NCI-H345 treated with DMSO at 0.1 percent for 48 hours (cell line): ENCODE measurements around the gene SAMD11.
A peak's percentile ranks its signal among the peaks of the same experiment; 100 is the strongest.

Experiments
- DNase-seq: peaks from one replicate; lab custom pipeline; 2025; ENCODE audit not compliant: unreplicated experiment; lab: John Stamatoyannopoulos, UW

SAMD11 gene

DNA sequence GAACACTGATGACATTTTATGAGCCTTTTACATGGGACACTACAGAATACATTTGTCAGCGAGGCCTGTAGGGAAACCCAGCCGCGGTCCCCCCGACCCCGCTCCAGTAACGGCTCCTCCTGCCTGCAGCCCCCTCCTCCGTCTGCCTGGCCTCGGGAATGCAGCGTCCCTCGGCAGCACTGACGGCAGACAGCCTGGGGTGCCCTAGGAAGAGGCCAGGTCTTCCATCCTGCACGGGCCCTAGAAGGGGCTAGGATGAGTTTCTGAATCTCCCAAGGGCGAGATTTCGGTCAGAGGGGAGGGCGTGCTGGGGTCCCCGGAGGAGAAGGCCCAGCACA lies 8.4 kb downstream of the SAMD11 start:
- DNase-seq, result no peak

DNA sequence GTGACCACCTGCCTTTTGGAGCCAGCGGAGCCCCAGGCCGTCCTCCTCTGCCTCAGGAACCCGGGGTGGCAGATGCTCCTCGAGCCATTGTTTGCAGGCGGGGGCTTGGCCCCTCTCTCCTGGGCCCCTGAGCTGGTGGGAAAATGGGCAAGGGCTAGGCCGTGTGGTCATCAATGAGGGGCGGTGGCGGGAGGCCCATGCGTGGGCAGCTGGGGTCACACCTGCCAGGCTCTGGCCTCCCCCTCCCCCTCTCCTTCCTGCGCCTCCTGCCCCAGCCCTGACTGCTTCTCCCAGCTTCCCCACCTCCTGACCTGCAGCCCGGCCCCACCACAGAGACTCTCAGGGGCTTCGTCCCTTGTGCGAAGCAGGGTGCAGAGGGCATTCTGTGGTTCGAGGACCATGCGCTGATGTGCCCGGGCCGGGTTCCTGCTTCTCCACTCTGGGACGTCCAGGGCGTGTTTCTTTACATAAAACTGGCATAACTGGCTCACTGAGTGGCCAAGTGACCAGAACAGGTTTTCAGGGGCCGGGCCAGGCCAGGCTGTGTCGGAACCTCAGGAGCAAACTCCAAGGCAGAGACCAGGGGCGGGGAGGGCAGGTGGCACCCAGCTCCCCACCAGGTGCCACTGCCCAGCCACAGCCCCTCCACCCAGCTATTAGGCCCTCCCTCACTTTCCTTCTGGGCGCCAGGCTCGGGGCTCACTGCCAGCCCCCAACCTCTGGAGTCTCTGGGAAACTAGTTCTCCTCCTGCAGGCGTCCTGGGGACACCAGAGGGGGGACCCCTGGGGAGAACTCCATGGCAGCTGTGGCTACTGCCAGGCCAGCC lies 9.3 kb downstream of the SAMD11 start:
- no peak for DNase-seq

GRCh38 chr1:933603-933940 lies 9.8 kb downstream of the SAMD11 start:
- DNase-seq, result no peak

GRCh38 chr1:934991-935750 lies 11.4 kb downstream of the SAMD11 start:
- DNase-seq, result no peak

DNA sequence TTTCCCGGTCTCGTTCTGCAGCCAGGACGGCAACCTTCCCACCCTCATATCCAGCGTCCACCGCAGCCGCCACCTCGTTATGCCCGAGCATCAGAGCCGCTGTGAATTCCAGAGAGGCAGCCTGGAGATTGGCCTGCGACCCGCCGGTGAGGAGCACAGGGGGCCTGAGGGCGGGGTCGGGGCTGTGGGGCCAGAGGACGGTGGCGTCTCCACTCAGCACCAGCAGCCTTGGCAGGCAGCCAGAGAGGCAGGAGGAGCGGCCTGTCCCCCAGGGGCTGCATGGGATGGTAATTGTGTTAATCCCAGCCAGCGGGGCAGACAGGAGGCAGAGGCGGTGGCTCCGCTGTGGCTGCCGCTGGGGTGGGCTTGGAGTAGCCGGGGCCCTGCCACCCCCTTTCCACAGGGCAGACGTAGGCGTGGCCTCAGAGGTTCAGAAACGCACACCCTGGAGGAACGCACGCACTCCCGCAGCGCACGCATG lies 12.1 kb downstream of the SAMD11 start:
- peak; percentile 57 for DNase-seq

DNA sequence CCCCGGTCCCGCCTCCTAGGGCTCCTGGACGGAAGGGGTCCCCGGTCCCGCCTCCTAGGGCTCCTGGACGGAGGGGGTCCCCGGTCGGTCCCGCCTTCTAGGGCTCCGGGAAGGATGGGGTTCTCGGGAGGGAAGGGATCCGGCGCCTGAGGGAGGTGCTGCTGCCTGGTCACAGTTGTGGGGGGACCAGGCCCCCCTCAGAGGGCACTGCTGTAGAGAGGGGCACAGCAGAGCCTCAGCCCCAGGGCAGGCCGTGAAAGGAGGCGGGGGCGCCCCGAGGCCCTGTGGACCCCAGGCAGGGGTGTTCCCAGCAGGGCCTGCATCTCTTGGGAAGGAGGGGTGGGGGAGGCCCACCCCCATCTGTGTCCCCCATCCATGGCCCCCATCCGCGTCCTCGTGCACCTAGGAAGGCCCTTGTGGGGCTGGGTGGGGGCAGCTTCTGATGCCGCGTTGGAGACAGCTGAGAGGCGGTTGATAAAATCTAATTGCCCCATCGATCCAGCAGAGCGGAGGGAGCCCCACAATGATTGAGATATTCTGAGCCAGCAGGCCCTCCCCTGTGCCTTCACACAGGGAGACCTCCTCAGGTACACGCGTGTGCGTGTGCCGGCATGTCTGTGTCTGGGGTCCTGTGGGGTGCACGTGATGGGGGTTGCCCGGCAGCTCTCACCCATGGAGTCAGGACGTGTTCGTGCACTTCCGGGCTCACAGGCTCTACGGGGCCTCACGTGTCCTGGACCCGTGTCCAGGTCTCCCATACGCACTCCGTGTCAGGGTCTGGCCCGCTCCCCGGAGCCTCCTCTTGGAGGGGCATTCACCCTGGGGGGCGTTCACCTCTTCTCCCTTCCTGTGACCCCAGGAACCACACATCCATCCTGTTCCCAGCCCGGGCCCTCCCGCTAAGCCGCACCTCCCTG lies 12.9 kb downstream of the SAMD11 start:
- no peak for DNase-seq

DNA sequence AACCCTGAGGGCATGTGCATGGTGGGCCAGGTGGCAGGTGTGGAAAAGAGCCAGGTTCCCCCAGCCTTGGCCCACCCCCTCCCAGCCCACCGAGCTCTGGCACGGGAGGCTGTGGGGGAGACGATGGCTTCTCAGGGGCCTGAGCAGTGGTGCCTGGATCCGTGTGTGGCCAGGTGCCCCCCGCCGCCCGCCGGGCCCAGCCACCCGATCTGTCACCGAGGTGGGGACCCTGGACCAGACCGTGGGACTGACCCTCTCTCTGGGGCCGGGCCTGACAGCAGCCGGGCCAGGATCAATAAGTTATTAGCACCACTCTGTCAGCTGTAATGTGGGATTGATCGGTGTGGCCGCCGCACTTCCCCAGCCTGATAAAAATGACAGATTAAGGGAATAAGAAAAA lies 13.8 kb downstream of the SAMD11 start:
- DNase-seq, result no peak

GRCh38 chr1:938088-938683 lies 14.5 kb downstream of the SAMD11 start:
- no peak for DNase-seq

DNA sequence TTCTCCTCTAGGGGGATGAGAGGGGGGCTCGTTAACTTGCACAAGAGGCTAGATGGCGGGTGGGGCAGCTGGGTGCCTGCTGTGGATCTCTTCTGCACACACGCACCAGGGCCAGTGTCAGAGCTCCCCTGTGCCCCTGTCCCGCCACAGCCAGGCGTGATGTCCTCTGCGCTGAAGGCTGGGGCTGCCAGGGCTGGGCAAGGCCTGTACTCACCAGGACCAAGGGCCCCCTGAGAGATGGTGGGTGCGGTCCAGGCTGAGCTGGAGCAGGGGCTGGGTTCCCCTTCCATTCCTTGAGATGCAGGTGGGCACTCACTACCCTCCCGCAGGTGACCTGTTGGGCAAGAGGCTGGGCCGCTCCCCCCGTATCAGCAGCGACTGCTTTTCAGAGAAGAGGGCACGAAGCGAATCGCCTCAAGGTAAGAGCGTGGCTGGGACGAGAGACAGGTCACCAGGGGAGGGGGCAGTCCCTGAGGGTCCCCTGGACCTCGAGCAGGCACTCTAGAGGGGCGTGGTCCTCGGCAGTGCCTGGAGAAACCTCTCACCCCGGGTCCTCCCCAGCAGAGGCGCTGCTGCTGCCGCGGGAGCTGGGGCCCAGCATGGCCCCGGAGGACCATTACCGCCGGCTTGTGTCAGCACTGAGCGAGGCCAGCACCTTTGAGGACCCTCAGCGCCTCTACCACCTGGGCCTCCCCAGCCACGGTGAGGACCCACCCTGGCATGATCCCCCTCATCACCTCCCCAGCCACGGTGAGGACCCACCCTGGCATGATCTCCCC lies 15.2 kb downstream of the SAMD11 start:
- no peak for DNase-seq

- DNase-seq, result no peak
These were observed 15.9 kb downstream of the SAMD11 start for GRCh38 chr1:939511-940106.

- DNase-seq, result no peak
These were observed 16.6 kb downstream of the SAMD11 start for GRCh38 chr1:940107-941014.

GRCh38 chr1:941015-941587 lies 17.4 kb downstream of the SAMD11 start:
- no peak for DNase-seq

- no peak for DNase-seq
These were observed 18.1 kb downstream of the SAMD11 start for GRCh38 chr1:941588-942383.

- no peak for DNase-seq
These were observed 18.7 kb downstream of the SAMD11 start for GRCh38 chr1:942411-942821.

DNA sequence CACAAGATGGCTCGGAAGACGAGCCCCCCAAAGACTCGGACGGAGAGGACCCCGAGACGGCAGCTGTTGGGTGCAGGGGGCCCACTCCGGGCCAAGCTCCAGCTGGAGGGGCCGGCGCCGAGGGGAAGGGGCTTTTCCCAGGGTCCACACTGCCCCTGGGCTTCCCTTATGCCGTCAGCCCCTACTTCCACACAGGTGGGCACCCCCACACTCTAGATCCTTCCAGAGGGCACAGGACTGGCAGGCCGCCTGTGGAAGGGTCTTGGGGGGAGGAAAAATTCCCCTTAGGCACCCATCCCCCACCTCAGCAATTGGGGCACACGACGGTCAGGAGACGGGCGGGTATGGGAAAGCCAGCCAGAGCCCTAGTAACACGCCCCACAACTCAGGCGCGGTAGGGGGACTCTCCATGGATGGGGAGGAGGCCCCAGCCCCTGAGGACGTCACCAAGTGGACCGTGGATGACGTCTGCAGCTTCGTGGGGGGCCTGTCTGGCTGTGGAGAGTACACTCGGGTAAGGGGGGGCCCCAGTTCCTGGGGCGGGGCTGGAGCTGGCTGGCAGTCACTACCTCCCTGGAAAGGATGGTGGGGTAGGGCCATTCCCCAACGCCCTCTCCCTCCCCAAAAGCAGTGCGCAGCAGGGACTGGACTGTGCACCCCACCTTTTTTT lies 19.3 kb downstream of the SAMD11 start:
- no peak for DNase-seq

DNA sequence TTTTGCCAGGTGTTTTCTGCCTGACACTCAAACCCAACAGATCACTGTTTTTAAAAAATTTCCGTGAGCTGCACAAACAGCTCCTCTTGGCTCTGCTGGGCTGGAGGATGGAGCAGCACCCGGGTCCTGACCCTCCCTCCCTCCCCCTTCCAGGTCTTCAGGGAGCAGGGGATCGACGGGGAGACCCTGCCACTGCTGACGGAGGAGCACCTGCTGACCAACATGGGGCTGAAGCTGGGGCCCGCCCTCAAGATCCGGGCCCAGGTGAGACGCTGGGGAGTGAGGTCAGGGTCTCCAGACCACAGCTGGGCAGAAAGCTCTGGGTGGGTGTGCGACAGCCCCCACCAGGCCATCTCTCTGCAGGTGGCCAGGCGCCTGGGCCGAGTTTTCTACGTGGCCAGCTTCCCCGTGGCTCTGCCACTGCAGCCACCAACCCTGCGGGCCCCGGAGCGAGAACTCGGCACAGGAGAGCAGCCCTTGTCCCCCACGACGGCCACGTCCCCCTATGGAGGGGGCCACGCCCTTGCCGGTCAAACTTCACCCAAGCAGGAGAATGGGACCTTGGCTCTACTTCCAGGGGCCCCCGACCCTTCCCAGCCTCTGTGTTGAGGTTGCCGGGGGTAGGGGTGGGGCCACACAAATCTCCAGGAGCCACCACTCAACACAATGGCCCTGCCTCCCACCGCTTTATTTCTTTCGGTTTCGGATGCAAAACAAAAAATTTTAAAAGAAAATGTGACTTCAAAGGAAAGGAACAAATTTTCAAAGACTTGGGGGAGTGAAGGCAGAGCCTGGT lies 20.0 kb downstream of the SAMD11 start:
- DNase-seq, result no peak
